Activated CD4-positive, alpha-beta memory T cell treated with anti-CD3 and anti-CD28 coated beads, Interleukin-2, amount 10 ng/mL, durations not matched to agents 7 days and 5 days (primary cell): Measurements from ENCODE around the gene SLC6A3. TPM values are rescaled to one million over a fixed set of nuclear protein-coding genes. Genes with fewer than 3 reads are reported as not detected.

Experiments
- CTCF ChIA-PET: fragments of 350-600 bp; sonication (Branson Sonifier 250); formaldehyde crosslinking; loops from one replicate; lab custom pipeline; 2021; ENCODE audit warnings: antibody characterized with exemption, inconsistent platforms; lab: Charles Lee
- POLR2A ChIA-PET: fragments of 350-600 bp; sonication (Branson Sonifier 250); formaldehyde crosslinking; loops from one replicate; lab custom pipeline; 2021; ENCODE audit warnings: antibody characterized with exemption; lab: Charles Lee
- DNase-seq: peaks from one replicate; pipeline ENCODE4 v3.0.0-alpha.2; 2020
- H3K27ac Mint-ChIP-seq: one replicate; pipeline ENCODE4 v1.8.0; 2021; ENCODE audit warnings: mild to moderate bottlenecking, mixed read lengths
- H3K27me3 Mint-ChIP-seq: one replicate; pipeline ENCODE4 v1.8.0; 2021; ENCODE audit warnings: mixed read lengths
- H3K36me3 Mint-ChIP-seq: one replicate; pipeline ENCODE4 v1.8.0; 2021; ENCODE audit warnings: low read depth, mixed read lengths
- H3K4me1 Mint-ChIP-seq: one replicate; pipeline ENCODE4 v1.8.0; 2021; ENCODE audit warnings: mixed read lengths
- H3K4me3 Mint-ChIP-seq: one replicate; pipeline ENCODE4 v1.8.0; 2021; ENCODE audit warnings: mild to moderate bottlenecking, mixed read lengths
- H3K9me3 Mint-ChIP-seq: one replicate; pipeline ENCODE4 v1.8.0; 2021; ENCODE audit warnings: mixed read lengths
- total RNA-seq, 2 experiments: library from RNA; stranded (reverse); gene quantifications; one replicate each; pipeline ENCODE4 v1.2.3, GENCODE V29; 2021

SLC6A3 gene
- not detected for total RNA-seq

GRCh38 chr5:1445313-1445688 lies at the start of gene SLC6A3:
TSS of gene SLC6A3 (minus strand) at chr5:1445440. CDS start at chr5:1443197, 2,243 bp downstream.
- CTCF ChIA-PET = no interaction called here
- Mint-ChIP-seq H3K4me1 (peaks cover 1% of the 10 kb centered on the region), H3K9me3 (no peaks in the 10 kb centered on the region), H3K36me3 (no peaks in the 10 kb centered on the region), H3K27ac (no peak within 1 kb of the TSS), H3K4me3 (no peak within 1 kb of the TSS), H3K27me3 (peaks cover 56% of the 10 kb centered on the region)
- POLR2A ChIA-PET = no interaction called here
- no peak for DNase-seq

GRCh38 chr5:1493941-1494340 lies 48.7 kb upstream of the SLC6A3 start:
- DNase-seq = no peak
- Mint-ChIP-seq H3K9me3 (no peaks in the 10 kb centered on the region), H3K4me1 (peaks cover 67% of the 10 kb centered on the region), H3K4me3 (no peak overlapping the region), H3K27ac (no peak overlapping the region), H3K36me3 (peaks cover 48% of the 10 kb centered on the region), H3K27me3 (no peaks in the 10 kb centered on the region)
- CTCF ChIA-PET = no interaction called here
- POLR2A ChIA-PET = no interaction called here

- ChIA-PET POLR2A (interaction anchor here (0.8 kb wide), 1 partner anchor 10 kb away, joined by 3 read pairs; no protein-coding TSS in a partner anchor), CTCF (interaction anchor here (2.0 kb wide), 1 partner anchor 13 kb away, joined by 11 read pairs; no protein-coding TSS in a partner anchor)
- H3K27ac Mint-ChIP-seq = peak overlapping the region; percentile 26
These were observed 48.2 kb upstream of the SLC6A3 start for GRCh38 chr5:1493413-1493812.

GRCh38 chr5:1492757-1493156 lies 47.5 kb upstream of the SLC6A3 start:
- Mint-ChIP-seq H3K27ac (peak overlapping the region; percentile 10), H3K4me3 (no peak overlapping the region), H3K27me3 (no peaks in the 10 kb centered on the region), H3K4me1 (peaks cover 75% of the 10 kb centered on the region), H3K36me3 (peaks cover 47% of the 10 kb centered on the region), H3K9me3 (no peaks in the 10 kb centered on the region)
- DNase-seq = peak; percentile 23
- CTCF ChIA-PET = interaction anchor here (1.4 to 2.0 kb wide), 2 partner anchors 13 to 152 kb away, joined by 3 to 11 read pairs; no protein-coding TSS in a partner anchor
- POLR2A ChIA-PET = interaction anchor here (0.8 kb wide), 1 partner anchor 10 kb away, joined by 3 read pairs; no protein-coding TSS in a partner anchor

More at GRCh38 chr5:1493413-1493812, 48.2 kb upstream of the SLC6A3 start:
- DNase-seq = no peak
- Mint-ChIP-seq H3K36me3 (peaks cover 47% of the 10 kb centered on the region), H3K4me3 (no peak overlapping the region), H3K4me1 (peaks cover 72% of the 10 kb centered on the region), H3K27me3 (no peaks in the 10 kb centered on the region), H3K9me3 (no peaks in the 10 kb centered on the region)

GRCh38 chr5:1490376-1490775 lies 45.1 kb upstream of the SLC6A3 start:
- H3K4me1 Mint-ChIP-seq = peaks cover 75% of the 10 kb centered on the region
- DNase-seq = no peak
- no peaks in the 10 kb centered on the region for H3K9me3 Mint-ChIP-seq
- peaks cover 61% of the 10 kb centered on the region for H3K36me3 Mint-ChIP-seq
- no peak overlapping the region for H3K4me3 Mint-ChIP-seq
- no peaks in the 10 kb centered on the region for H3K27me3 Mint-ChIP-seq
- POLR2A ChIA-PET = interaction anchor here (1.1 kb wide), 1 partner anchor 105 kb away, joined by 3 read pairs; no protein-coding TSS in a partner anchor
- peak overlapping the region; percentile 87 for H3K27ac Mint-ChIP-seq
- CTCF ChIA-PET = interaction anchor here (0.6 kb wide), 1 partner anchor 158 kb away, joined by 3 read pairs; no protein-coding TSS in a partner anchor

- H3K4me3 Mint-ChIP-seq = peak overlapping the region; percentile 3
- ChIA-PET POLR2A (interaction anchor here (0.9 to 1.3 kb wide), 4 partner anchors 16 to 144 kb away, joined by 3 to 5 read pairs (median 3); partner anchors contain the start of gene LPCAT1), CTCF (interaction anchor here (0.6 to 1.2 kb wide), 2 partner anchors 155 to 158 kb away, joined by 3 to 4 read pairs; no protein-coding TSS in a partner anchor)
- H3K27me3 Mint-ChIP-seq = no peaks in the 10 kb centered on the region
- peaks cover 61% of the 10 kb centered on the region for H3K36me3 Mint-ChIP-seq
- peaks cover 69% of the 10 kb centered on the region for H3K4me1 Mint-ChIP-seq
- no peaks in the 10 kb centered on the region for H3K9me3 Mint-ChIP-seq
- no peak for DNase-seq
- H3K27ac Mint-ChIP-seq = peak overlapping the region; percentile 87
These were observed 44.5 kb upstream of the SLC6A3 start for GRCh38 chr5:1489754-1490153.

GRCh38 chr5:1488882-1489680 lies 43.8 kb upstream of the SLC6A3 start:
- H3K27ac Mint-ChIP-seq = peak overlapping the region; percentile 87
- peak overlapping the region; percentile 3 for H3K4me3 Mint-ChIP-seq
- H3K4me1 Mint-ChIP-seq = peaks cover 65% of the 10 kb centered on the region
- no peaks in the 10 kb centered on the region for H3K27me3 Mint-ChIP-seq
- ChIA-PET POLR2A (interaction anchor here (0.9 to 1.3 kb wide), 4 partner anchors 16 to 145 kb away, joined by 3 to 5 read pairs (median 3); partner anchors contain the start of gene LPCAT1), CTCF (interaction anchor here (1.2 kb wide), 1 partner anchor 156 kb away, joined by 4 read pairs; no protein-coding TSS in a partner anchor)
- peak; percentile 63 for DNase-seq
- peaks cover 61% of the 10 kb centered on the region for H3K36me3 Mint-ChIP-seq
- H3K9me3 Mint-ChIP-seq = no peaks in the 10 kb centered on the region

GRCh38 chr5:1487079-1487764 lies 42.0 kb upstream of the SLC6A3 start:
- H3K36me3 Mint-ChIP-seq = peaks cover 54% of the 10 kb centered on the region
- no peak overlapping the region for H3K4me3 Mint-ChIP-seq
- no peaks in the 10 kb centered on the region for H3K27me3 Mint-ChIP-seq
- peaks cover 54% of the 10 kb centered on the region for H3K4me1 Mint-ChIP-seq
- DNase-seq = no peak
- H3K27ac Mint-ChIP-seq = no peak overlapping the region
- H3K9me3 Mint-ChIP-seq = no peaks in the 10 kb centered on the region
- CTCF ChIA-PET = interaction anchor here (0.9 kb wide), 1 partner anchor 158 kb away, joined by 3 read pairs; no protein-coding TSS in a partner anchor
- POLR2A ChIA-PET = interaction anchor here (0.9 kb wide), 1 partner anchor 147 kb away, joined by 4 read pairs; no protein-coding TSS in a partner anchor

GRCh38 chr5:1486271-1486670 lies 41.0 kb upstream of the SLC6A3 start:
- no peaks in the 10 kb centered on the region for H3K9me3 Mint-ChIP-seq
- ChIA-PET POLR2A (no interaction called here), CTCF (no interaction called here)
- H3K27ac Mint-ChIP-seq = no peak overlapping the region
- peaks cover 46% of the 10 kb centered on the region for H3K4me1 Mint-ChIP-seq
- peaks cover 44% of the 10 kb centered on the region for H3K36me3 Mint-ChIP-seq
- H3K4me3 Mint-ChIP-seq = no peak overlapping the region
- no peaks in the 10 kb centered on the region for H3K27me3 Mint-ChIP-seq
- DNase-seq = no peak

- no peak for DNase-seq
- ChIA-PET CTCF (no interaction called here), POLR2A (no interaction called here)
- H3K36me3 Mint-ChIP-seq = peaks cover 38% of the 10 kb centered on the region
- no peak overlapping the region for H3K4me3 Mint-ChIP-seq
- no peak overlapping the region for H3K27ac Mint-ChIP-seq
- H3K27me3 Mint-ChIP-seq = no peaks in the 10 kb centered on the region
- peaks cover 40% of the 10 kb centered on the region for H3K4me1 Mint-ChIP-seq
- no peaks in the 10 kb centered on the region for H3K9me3 Mint-ChIP-seq
These were observed 40.4 kb upstream of the SLC6A3 start for GRCh38 chr5:1485579-1486118.

GRCh38 chr5:1484730-1485578 lies 39.7 kb upstream of the SLC6A3 start:
- Mint-ChIP-seq H3K27ac (no peak overlapping the region), H3K36me3 (peaks cover 34% of the 10 kb centered on the region), H3K4me3 (no peak overlapping the region), H3K27me3 (no peaks in the 10 kb centered on the region), H3K9me3 (no peaks in the 10 kb centered on the region), H3K4me1 (peaks cover 33% of the 10 kb centered on the region)
- DNase-seq = no peak
- ChIA-PET CTCF (no interaction called here), POLR2A (no interaction called here)
